Keratinocyte (primary cell): ENCODE data around the gene UGCG. TPM values are rescaled to one million over a fixed set of nuclear protein-coding genes. Genes with fewer than 3 reads are reported as not detected.

Source experiments
- DNase-seq: peaks from one replicate; pipeline ENCODE4 v3.0.0-alpha.2; 2011; ENCODE audit warnings: low read depth, missing footprints, low spot score
- FAIRE-seq: peaks from 2 replicates; lab custom pipeline; 2011; peaks lifted over from hg19 to GRCh38; lab: Jason Lieb, UNC
- H2AFZ ChIP-seq: 2 replicates; pipeline ENCODE4 v1.6.0; 2012; ENCODE audit warnings: low read length, control low read depth, inconsistent platforms; ENCODE audit not compliant: control insufficient read depth
- H3K27ac ChIP-seq: 2 replicates; pipeline ENCODE4 v1.5.1; 2011; ENCODE audit warnings: low read length; ENCODE audit not compliant: control insufficient read depth, insufficient read depth
- H3K27me3 ChIP-seq: 3 replicates; pipeline ENCODE4 v1.6.0; 2011; ENCODE audit warnings: low read length; ENCODE audit not compliant: control insufficient read depth, insufficient read depth; ENCODE audit errors: extremely low read depth
- H3K36me3 ChIP-seq, 2 experiments: 2 replicates in 1 of 2; 3 replicates in 1 of 2; pipeline ENCODE4 v1.5.1; 2011; ENCODE audit warnings: low read length in 2 of 2, mild to moderate bottlenecking in 1 of 2; ENCODE audit not compliant: control insufficient read depth in 2 of 2, insufficient read depth in 2 of 2; ENCODE audit errors: extremely low read depth in 1 of 2
- H3K4me1 ChIP-seq: 3 replicates; pipeline ENCODE4 v1.5.1; 2011; ENCODE audit warnings: low read length; ENCODE audit not compliant: control insufficient read depth, insufficient read depth; ENCODE audit errors: extremely low read depth
- H3K4me2 ChIP-seq: 3 replicates; pipeline ENCODE4 v1.6.0; 2011; ENCODE audit warnings: low read depth, low read length; ENCODE audit not compliant: control insufficient read depth, insufficient read depth; ENCODE audit errors: extremely low read depth
- H3K4me3 ChIP-seq, 3 experiments: fragments of 200-600 bp in 1 of 3; sonication (generic) in 1 of 3; 2 replicates in 2 of 3; 3 replicates in 1 of 3; pipeline ENCODE4 v1.5.1; 2011 to 2016; ENCODE audit warnings: low read length in 3 of 3, mild to moderate bottlenecking in 3 of 3, control low read depth in 2 of 3, inconsistent platforms in 1 of 3, low read depth in 1 of 3, mixed read lengths in 1 of 3, mixed run types in 1 of 3, moderate library complexity in 1 of 3; ENCODE audit not compliant: control insufficient read depth in 2 of 3, insufficient read depth in 2 of 3; ENCODE audit errors: extremely low read depth in 1 of 3
- H3K79me2 ChIP-seq: 2 replicates; pipeline ENCODE4 v1.6.0; 2012; ENCODE audit warnings: low read length; ENCODE audit not compliant: control insufficient read depth, insufficient read depth
- H3K9ac ChIP-seq: 3 replicates; pipeline ENCODE4 v1.6.0; 2011; ENCODE audit warnings: low read length; ENCODE audit not compliant: control insufficient read depth, insufficient read depth; ENCODE audit errors: extremely low read depth
- H3K9me1 ChIP-seq: 3 replicates; pipeline ENCODE4 v1.6.0; 2011; ENCODE audit warnings: low read length; ENCODE audit not compliant: control insufficient read depth, insufficient read depth; ENCODE audit errors: extremely low read depth
- H3K9me3 ChIP-seq: 2 replicates; pipeline ENCODE4 v1.5.1; 2012; ENCODE audit warnings: low read depth, low read length; ENCODE audit not compliant: control insufficient read depth
- H4K20me1 ChIP-seq: 3 replicates; pipeline ENCODE4 v1.6.0; 2011; ENCODE audit warnings: low read length; ENCODE audit not compliant: control insufficient read depth, insufficient read depth; ENCODE audit errors: extremely low read depth
- EZH2 ChIP-seq: IDR thresholded peaks from one replicate; pipeline ENCODE4 v1.6.1; 2012; ENCODE audit warnings: inconsistent platforms, mild to moderate bottlenecking, low read length, moderate library complexity
- dilution Hi-C: fragments of 300-500 bp; cut with MboI; formaldehyde crosslinking; loops from one replicate; pipeline ENCODE4 v1.7.0; 2020; ENCODE audit warnings: low sequenced_read_pairs; ENCODE audit not compliant: extremely low pct_ligation_motif_present
- polyA plus RNA-seq, 5 experiments: library from polyadenylated mRNA; depleted of rRNA in 3 of 5; stranded (reverse) in 3 of 5; stranded (forward) in 1 of 5; unstranded in 1 of 5; fragments of >200 nt; gene quantifications; 1 replicate in 1 of 5; 2 replicates in 3 of 5; 3 replicates in 1 of 5; pipeline versions ENCODE4 v1.2.1 to v1.2.3, GENCODE V29; 2011 to 2012; ENCODE audit warnings: missing spikeins in 2 of 5, low read depth in 1 of 5, low replicate concordance in 1 of 5
- TF ChIP-seq, protein P1 (sequence below), 3 experiments: IDR thresholded peaks in 1 of 3; conservative IDR thresholded peaks in 1 of 3; optimal IDR thresholded peaks in 1 of 3; 2 replicates in 2 of 3; 3 replicates in 1 of 3; pipeline versions ENCODE3 to v1.5.1; 2011; ENCODE audit warnings: low read length in 3 of 3, mild to moderate bottlenecking in 3 of 3, moderate library complexity in 2 of 3, control low read depth in 1 of 3, inconsistent platforms in 1 of 3; ENCODE audit not compliant: insufficient read depth in 2 of 3; ENCODE audit errors: extremely low read depth in 1 of 3

The UGCG gene
- polyA plus RNA-seq, 1 donor (not counting 4 experiments of a cell fraction or from before 2014, with no cell fraction given) = 49.8 TPM

DNA sequence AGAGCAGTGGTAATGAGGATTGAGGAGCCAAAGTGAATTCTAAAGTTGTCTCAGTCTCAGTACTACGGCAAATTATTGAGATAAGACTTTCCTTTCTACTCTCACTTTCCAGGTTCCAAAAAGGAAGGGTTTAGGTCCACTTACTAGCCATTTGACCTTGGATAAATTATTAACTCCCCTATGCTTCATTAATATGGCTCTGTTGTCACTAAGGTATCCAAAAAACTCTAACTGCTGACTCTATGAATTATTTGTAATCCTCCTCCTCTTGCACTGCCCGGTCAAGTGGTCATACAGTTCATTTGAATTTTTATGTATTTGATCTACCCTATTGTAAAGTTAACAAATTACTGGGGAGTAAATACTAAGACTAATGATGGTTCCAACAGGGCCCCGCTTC lies 17.7 kb upstream of the UGCG start:
- no peak for FAIRE-seq
- H4K20me1 ChIP-seq = no peaks in the 10 kb centered on the region
- H3K9me1 ChIP-seq = no peaks in the 10 kb centered on the region
- TF ChIP-seq EZH2 = no peak
- TF ChIP-seq, protein P1, sequence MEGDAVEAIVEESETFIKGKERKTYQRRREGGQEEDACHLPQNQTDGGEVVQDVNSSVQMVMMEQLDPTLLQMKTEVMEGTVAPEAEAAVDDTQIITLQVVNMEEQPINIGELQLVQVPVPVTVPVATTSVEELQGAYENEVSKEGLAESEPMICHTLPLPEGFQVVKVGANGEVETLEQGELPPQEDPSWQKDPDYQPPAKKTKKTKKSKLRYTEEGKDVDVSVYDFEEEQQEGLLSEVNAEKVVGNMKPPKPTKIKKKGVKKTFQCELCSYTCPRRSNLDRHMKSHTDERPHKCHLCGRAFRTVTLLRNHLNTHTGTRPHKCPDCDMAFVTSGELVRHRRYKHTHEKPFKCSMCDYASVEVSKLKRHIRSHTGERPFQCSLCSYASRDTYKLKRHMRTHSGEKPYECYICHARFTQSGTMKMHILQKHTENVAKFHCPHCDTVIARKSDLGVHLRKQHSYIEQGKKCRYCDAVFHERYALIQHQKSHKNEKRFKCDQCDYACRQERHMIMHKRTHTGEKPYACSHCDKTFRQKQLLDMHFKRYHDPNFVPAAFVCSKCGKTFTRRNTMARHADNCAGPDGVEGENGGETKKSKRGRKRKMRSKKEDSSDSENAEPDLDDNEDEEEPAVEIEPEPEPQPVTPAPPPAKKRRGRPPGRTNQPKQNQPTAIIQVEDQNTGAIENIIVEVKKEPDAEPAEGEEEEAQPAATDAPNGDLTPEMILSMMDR (optimal IDR thresholded peaks at IDR 0.05 in 1 of 3, IDR thresholded peaks at IDR 0.05 in 1 of 3, conservative IDR thresholded peaks at IDR 0.05 in 1 of 3; ENCODE audit: extremely low read depth in 1 of 3, insufficient read depth in 2 of 3, low read length in 3 of 3) = no peak
- H3K4me2 ChIP-seq = no peak overlapping the region
- H3K4me1 ChIP-seq = peaks cover 22% of the 10 kb centered on the region
- H3K79me2 ChIP-seq = no peaks in the 10 kb centered on the region
- H3K36me3 ChIP-seq = no peaks in the 10 kb centered on the region
- no peak overlapping the region for H3K9ac ChIP-seq
- H3K27ac ChIP-seq = no peak overlapping the region
- no peaks in the 10 kb centered on the region for H3K9me3 ChIP-seq
- dilution Hi-C loops = no loop called here
- DNase-seq = no peak
- no peak overlapping the region for H3K4me3 ChIP-seq
- no peaks in the 10 kb centered on the region for H3K27me3 ChIP-seq
- no peak overlapping the region for H2AFZ ChIP-seq

DNA sequence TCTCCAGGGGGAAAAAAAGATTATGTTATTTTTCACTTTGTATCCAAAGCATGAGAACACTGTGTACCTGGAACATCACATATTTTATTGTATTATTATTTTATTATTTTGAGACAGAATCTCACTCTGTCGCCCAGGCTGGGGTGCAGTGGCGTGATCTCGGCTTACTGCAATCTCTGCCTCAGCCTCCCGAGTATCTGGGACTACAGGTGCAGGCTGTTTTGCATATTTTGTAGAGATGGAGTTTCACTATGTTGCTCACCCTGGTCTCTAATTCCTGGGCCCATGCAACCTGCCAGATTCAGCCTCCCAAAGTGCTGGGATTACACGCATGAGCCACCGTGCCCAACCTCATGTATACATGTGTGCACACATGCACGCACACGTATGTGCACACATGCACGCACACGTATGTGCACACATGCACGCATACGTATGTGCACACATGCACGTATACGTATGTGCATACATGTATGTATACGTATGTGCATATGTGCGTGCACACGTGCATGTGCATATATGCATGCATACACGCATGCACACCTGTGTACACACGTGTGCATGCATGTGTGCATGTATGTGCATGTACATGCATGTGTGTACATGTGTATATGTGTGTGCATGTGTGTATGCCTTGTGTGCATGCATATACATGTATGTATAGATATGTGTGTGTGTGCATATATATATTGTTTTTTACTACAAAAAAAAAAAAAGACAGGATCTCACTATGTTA lies 9.5 kb upstream of the UGCG start:
- Histone ChIP-seq H4K20me1 (no peaks in the 10 kb centered on the region), H2AFZ (no peak overlapping the region), H3K4me1 (peaks cover 6% of the 10 kb centered on the region), H3K4me2 (no peak overlapping the region), H3K27me3 (no peaks in the 10 kb centered on the region), H3K79me2 (no peaks in the 10 kb centered on the region), H3K9me1 (no peaks in the 10 kb centered on the region), H3K27ac (no peak overlapping the region), H3K36me3 (no peaks in the 10 kb centered on the region), H3K9me3 (no peaks in the 10 kb centered on the region), H3K9ac (no peak overlapping the region), H3K4me3 (no peak overlapping the region)
- FAIRE-seq (no peak), DNase-seq (no peak)
- dilution Hi-C loops = no loop called here
- no peak for TF ChIP-seq EZH2
- TF ChIP-seq, protein P1 (optimal IDR thresholded peaks at IDR 0.05 in 1 of 3, IDR thresholded peaks at IDR 0.05 in 1 of 3, conservative IDR thresholded peaks at IDR 0.05 in 1 of 3; ENCODE audit: extremely low read depth in 1 of 3, insufficient read depth in 2 of 3, low read length in 3 of 3) = no peak
